ENCODE results near the gene XXYLT1. TPM values are rescaled to one million over a fixed set of nuclear protein-coding genes. Genes with fewer than 3 reads are reported as not detected.

XXYLT1 gene
- total RNA-seq, 1 experiment from 2014 or later, result 29.2 TPM

DNA sequence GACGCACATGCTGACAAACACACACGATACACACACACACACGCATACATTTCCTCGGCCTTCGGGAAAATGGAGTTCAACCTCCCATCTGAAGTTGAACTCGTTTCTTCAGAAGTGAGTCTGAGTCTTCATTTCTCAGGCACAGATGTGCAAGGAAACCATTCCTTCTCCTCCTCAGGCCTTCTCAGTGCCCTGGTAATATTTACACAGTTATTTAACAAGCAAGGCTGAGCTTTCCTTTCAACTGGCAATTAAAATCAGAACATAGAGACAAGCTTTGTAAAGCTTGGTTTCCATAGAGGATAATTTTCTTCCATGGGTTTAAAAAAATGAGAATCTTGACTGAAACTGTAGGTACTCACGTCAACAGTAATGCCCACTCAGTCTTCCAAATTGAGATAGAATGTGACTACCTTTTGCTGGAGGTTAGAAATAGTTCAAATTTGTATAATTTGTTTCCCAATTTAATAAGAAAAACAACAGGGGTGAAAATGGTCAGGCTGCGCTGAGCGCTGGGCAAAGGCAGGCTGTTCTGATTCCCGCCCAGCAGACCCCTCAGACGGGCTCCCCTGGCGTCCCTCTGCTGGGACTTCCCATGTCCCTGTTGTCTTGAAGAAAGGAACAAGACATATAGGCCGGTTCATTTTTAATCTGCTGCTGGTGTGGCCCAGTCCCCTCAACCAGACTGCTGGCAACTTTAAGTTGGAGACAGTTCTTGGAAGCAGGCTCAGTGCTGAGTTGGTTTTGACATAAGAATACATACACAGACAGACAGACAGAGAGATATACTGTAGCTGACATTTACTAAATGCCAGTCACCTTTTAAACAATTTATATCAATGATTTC lies 174.3 kb downstream of the XXYLT1 start:
- Mint-ChIP-seq H3K4me1 (ENCODE audit: low read depth, unreplicated experiment) (no peaks in the 10 kb centered on the region), H3K4me3 (ENCODE audit: low read depth, unreplicated experiment) (no peak overlapping the region), H3K27ac (ENCODE audit: unreplicated experiment) (no peak overlapping the region), H3K27me3 (ENCODE audit: unreplicated experiment) (no peaks in the 10 kb centered on the region), H3K36me3 (ENCODE audit: insufficient read depth, unreplicated experiment) (no peaks in the 10 kb centered on the region), H3K9me3 (ENCODE audit: low read depth, unreplicated experiment) (no peaks in the 10 kb centered on the region)
- no TSS peak for BruUV-seq (replicated peaks)
- TF ChIP-seq, protein P1, sequence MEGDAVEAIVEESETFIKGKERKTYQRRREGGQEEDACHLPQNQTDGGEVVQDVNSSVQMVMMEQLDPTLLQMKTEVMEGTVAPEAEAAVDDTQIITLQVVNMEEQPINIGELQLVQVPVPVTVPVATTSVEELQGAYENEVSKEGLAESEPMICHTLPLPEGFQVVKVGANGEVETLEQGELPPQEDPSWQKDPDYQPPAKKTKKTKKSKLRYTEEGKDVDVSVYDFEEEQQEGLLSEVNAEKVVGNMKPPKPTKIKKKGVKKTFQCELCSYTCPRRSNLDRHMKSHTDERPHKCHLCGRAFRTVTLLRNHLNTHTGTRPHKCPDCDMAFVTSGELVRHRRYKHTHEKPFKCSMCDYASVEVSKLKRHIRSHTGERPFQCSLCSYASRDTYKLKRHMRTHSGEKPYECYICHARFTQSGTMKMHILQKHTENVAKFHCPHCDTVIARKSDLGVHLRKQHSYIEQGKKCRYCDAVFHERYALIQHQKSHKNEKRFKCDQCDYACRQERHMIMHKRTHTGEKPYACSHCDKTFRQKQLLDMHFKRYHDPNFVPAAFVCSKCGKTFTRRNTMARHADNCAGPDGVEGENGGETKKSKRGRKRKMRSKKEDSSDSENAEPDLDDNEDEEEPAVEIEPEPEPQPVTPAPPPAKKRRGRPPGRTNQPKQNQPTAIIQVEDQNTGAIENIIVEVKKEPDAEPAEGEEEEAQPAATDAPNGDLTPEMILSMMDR (IDR thresholded peaks at IDR 0.05; ENCODE audit: unreplicated experiment), result no peak
- DNase-seq, result no peak
- intact Hi-C loops (cut with micrococcal nuclease; ENCODE audit: unreplicated experiment), result no loop called here
- CTCF ChIA-PET, result no interaction called here

DNA sequence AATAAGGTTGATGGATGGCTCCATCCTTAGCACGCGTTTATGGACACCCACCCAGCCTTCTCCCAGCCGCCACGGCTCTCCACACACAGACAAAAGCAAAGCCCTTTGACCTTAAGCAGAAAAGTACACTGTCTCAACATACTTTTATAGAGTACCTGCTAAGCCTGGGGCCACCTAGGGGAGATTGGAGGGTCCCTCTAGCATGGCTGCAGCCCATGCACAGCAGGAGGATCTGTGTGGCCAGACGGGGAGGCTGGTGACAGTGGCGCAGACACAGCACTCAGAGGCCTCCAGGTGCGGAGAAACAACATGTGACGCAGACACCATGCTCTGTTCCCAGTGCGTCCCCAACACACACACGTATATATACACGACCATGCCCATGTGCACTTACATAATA lies 174.9 kb downstream of the XXYLT1 start:
- intact Hi-C loops (cut with micrococcal nuclease; ENCODE audit: unreplicated experiment), result no loop called here
- no peaks in the 10 kb centered on the region for H3K36me3 Mint-ChIP-seq (ENCODE audit: insufficient read depth, unreplicated experiment)
- no peaks in the 10 kb centered on the region for H3K4me1 Mint-ChIP-seq (ENCODE audit: low read depth, unreplicated experiment)
- CTCF ChIA-PET, result no interaction called here
- no peak overlapping the region for H3K4me3 Mint-ChIP-seq (ENCODE audit: low read depth, unreplicated experiment)
- no peaks in the 10 kb centered on the region for H3K9me3 Mint-ChIP-seq (ENCODE audit: low read depth, unreplicated experiment)
- no peak for DNase-seq
- TF ChIP-seq, protein P1 (IDR thresholded peaks at IDR 0.05; ENCODE audit: unreplicated experiment), result no peak
- H3K27ac Mint-ChIP-seq (ENCODE audit: unreplicated experiment), result no peak overlapping the region
- BruUV-seq (replicated peaks), result no TSS peak
- no peaks in the 10 kb centered on the region for H3K27me3 Mint-ChIP-seq (ENCODE audit: unreplicated experiment)

DNA sequence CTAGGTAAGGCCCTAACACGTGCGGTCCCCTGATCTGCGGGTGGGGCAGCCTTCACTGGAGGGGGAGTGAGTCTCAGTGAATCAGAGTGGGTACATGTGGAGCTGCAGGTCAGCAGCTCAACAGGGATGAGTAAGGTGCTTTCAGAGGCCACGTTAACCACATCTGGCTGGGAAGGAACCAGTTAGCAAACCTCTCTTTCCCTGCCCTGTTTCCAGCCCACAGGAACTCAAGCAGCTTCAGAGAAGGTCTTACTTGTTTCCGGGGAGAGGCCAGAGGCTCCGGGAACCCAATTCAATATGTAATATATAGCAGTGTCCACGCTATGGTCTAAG lies 175.3 kb downstream of the XXYLT1 start:
- Mint-ChIP-seq H3K4me3 (ENCODE audit: low read depth, unreplicated experiment) (no peak overlapping the region), H3K9me3 (ENCODE audit: low read depth, unreplicated experiment) (no peaks in the 10 kb centered on the region), H3K27ac (ENCODE audit: unreplicated experiment) (no peak overlapping the region), H3K27me3 (ENCODE audit: unreplicated experiment) (no peaks in the 10 kb centered on the region), H3K4me1 (ENCODE audit: low read depth, unreplicated experiment) (no peaks in the 10 kb centered on the region), H3K36me3 (ENCODE audit: insufficient read depth, unreplicated experiment) (no peaks in the 10 kb centered on the region)
- TF ChIP-seq, protein P1 (IDR thresholded peaks at IDR 0.05; ENCODE audit: unreplicated experiment), result no peak
- intact Hi-C loops (cut with micrococcal nuclease; ENCODE audit: unreplicated experiment), result no loop called here
- DNase-seq, result no peak
- CTCF ChIA-PET, result no interaction called here
- BruUV-seq (replicated peaks), result no TSS peak

DNA sequence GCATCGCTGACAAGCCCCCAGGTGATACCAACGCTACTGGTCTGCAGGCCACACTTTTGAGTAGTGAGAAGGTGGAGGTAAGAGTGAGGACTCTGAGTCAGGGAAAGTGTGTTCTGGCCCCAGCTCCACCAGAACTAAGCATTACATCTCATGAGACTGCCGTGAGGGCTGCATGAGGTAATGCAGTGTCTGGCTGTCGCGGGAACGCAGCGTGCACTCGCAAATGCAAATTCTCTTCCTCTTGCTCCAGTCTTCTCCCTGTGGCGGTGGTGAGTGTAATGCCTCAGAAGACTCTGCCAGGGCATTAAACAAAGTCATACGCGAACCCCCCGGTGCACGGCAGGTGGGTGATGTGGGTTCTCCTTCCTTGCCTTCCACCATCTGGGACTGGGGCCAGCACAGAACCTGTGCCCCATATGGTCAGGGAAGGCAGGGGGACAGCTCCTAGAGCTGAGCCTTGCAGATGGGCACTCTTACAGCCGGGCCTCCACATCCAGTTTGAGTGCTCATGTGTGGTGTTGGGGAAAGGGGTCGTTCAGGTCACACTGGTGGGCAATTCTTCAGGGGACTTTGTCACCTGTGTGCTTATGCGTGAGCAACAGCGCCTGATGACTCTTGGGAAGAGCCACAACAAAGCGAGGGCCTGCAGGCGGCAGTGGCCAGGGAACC lies 175.8 kb downstream of the XXYLT1 start:
- Mint-ChIP-seq H3K36me3 (ENCODE audit: insufficient read depth, unreplicated experiment) (no peaks in the 10 kb centered on the region), H3K27me3 (ENCODE audit: unreplicated experiment) (no peaks in the 10 kb centered on the region), H3K4me3 (ENCODE audit: low read depth, unreplicated experiment) (no peak overlapping the region), H3K4me1 (ENCODE audit: low read depth, unreplicated experiment) (no peaks in the 10 kb centered on the region), H3K27ac (ENCODE audit: unreplicated experiment) (no peak overlapping the region), H3K9me3 (ENCODE audit: low read depth, unreplicated experiment) (no peaks in the 10 kb centered on the region)
- no peak for DNase-seq
- CTCF ChIA-PET, result no interaction called here
- TF ChIP-seq, protein P1 (IDR thresholded peaks at IDR 0.05; ENCODE audit: unreplicated experiment), result no peak
- BruUV-seq (replicated peaks), result no TSS peak
- intact Hi-C loops (cut with micrococcal nuclease; ENCODE audit: unreplicated experiment), result no loop called here
